ENCODE results near the gene CCL28.

CCL28 gene

GRCh38 chr5:43357067-43357466, 55.1 kb downstream of the CCL28 start:
- no peak for FAIRE-seq

GRCh38 chr5:43354774-43355173, 57.4 kb downstream of the CCL28 start:
- no peak for FAIRE-seq

- FAIRE-seq: no peak
These were observed 58.5 kb downstream of the CCL28 start for GRCh38 chr5:43353668-43354067.

- no peak for FAIRE-seq
These were observed 59.3 kb downstream of the CCL28 start for GRCh38 chr5:43352915-43353314.

GRCh38 chr5:43352131-43352530, 60.1 kb downstream of the CCL28 start:
- FAIRE-seq: no peak

- FAIRE-seq: no peak
These were observed 63.3 kb downstream of the CCL28 start for GRCh38 chr5:43348861-43349363.

GRCh38 chr5:43348207-43348606, 64.0 kb downstream of the CCL28 start:
- no peak for FAIRE-seq

GRCh38 chr5:43338862-43339261, 73.3 kb downstream of the CCL28 start:
- FAIRE-seq: no peak

- no peak for FAIRE-seq
These were observed 76.0 kb downstream of the CCL28 start for GRCh38 chr5:43336159-43336558.

GRCh38 chr5:43335681-43336080, 76.5 kb downstream of the CCL28 start:
- no peak for FAIRE-seq

GRCh38 chr5:43332401-43332800, 79.8 kb downstream of the CCL28 start:
- FAIRE-seq: no peak
